Smooth muscle cell (in vitro differentiated cells): ENCODE data around the gene HOXC6. TPM values are rescaled to one million over a fixed set of nuclear protein-coding genes. Genes with fewer than 3 reads are reported as not detected.

Source experiments
- DNase-seq: peaks from one replicate; lab custom pipeline; 2025; ENCODE audit not compliant: unreplicated experiment; lab: John Stamatoyannopoulos, UW
- H2AFZ ChIP-seq: fragments of 200-600 bp; sonication (generic); 2 replicates; pipeline ENCODE4 v1.6.0; 2016; ENCODE audit warnings: antibody characterized with exemption, low read depth, mild to moderate bottlenecking
- H3F3A ChIP-seq: fragments of 200-600 bp; sonication (generic); 2 replicates; pipeline ENCODE4 v1.6.0; 2017; ENCODE audit warnings: antibody characterized with exemption, low read depth
- H3K27ac ChIP-seq: fragments of 200-600 bp; sonication (generic); 2 replicates; pipeline ENCODE4 v1.5.1; 2016; ENCODE audit warnings: low read depth, mild to moderate bottlenecking
- H3K27me3 ChIP-seq: fragments of 200-600 bp; sonication (generic); 2 replicates; pipeline ENCODE4 v1.6.1; 2016; ENCODE audit warnings: low read depth, mild to moderate bottlenecking
- H3K36me3 ChIP-seq: fragments of 200-600 bp; sonication (generic); 2 replicates; pipeline ENCODE4 v1.5.1; 2016; ENCODE audit warnings: low read depth
- H3K4me1 ChIP-seq: fragments of 200-600 bp; sonication (generic); 2 replicates; pipeline ENCODE4 v1.5.1; 2016; ENCODE audit warnings: low read depth
- H3K4me2 ChIP-seq: fragments of 200-600 bp; sonication (generic); 2 replicates; pipeline ENCODE4 v1.6.0; 2016; ENCODE audit warnings: mild to moderate bottlenecking
- H3K4me3 ChIP-seq: fragments of 200-600 bp; sonication (generic); 2 replicates; pipeline ENCODE4 v1.5.1; 2016; ENCODE audit warnings: mild to moderate bottlenecking
- H3K79me2 ChIP-seq: fragments of 200-600 bp; sonication (generic); 2 replicates; pipeline ENCODE4 v1.6.0; 2016; ENCODE audit warnings: low read depth, mild to moderate bottlenecking
- H3K9ac ChIP-seq: fragments of 200-600 bp; sonication (generic); 2 replicates; pipeline ENCODE4 v1.6.0; 2016; ENCODE audit warnings: low read depth
- H3K9me3 ChIP-seq: fragments of 200-600 bp; sonication (generic); replicated peaks from 2 replicates; pipeline ENCODE4 v1.5.1; 2016; ENCODE audit warnings: low read depth
- H4K20me1 ChIP-seq: fragments of 200-600 bp; sonication (generic); 2 replicates; pipeline ENCODE4 v1.6.0; 2016; ENCODE audit warnings: low read depth
- CTCF ChIP-seq: fragments of 200-600 bp; sonication (generic); IDR thresholded peaks from 2 replicates; pipeline ENCODE4 v1.5.1; 2017; ENCODE audit warnings: borderline replicate concordance, mild to moderate bottlenecking, antibody characterized with exemption; ENCODE audit not compliant: insufficient read depth, poor library complexity, severe bottlenecking
- WGBS: methylation state at CpG from one replicate; pipeline ENCODE4 v1.1.7; 2016; ENCODE audit warnings: low lambda C conversion rate; 5-methylcytosine and 5-hydroxymethylcytosine counted together
- polyA plus RNA-seq: library from polyadenylated mRNA; unstranded; fragments of >200 nt; fragmentation: Nextera tagmentation; extraction: Ambion mirVana; gene quantifications from 2 replicates; pipeline ENCODE4 v1.2.1, GENCODE V29; 2016
- total RNA-seq: library from RNA; depleted of rRNA; stranded (reverse); fragments of >200 nt; gene quantifications from 2 replicates; pipeline ENCODE4 v1.2.3, GENCODE V29; 2014

HOXC6 gene
- total and polyA plus RNA-seq, 2 experiments from 2014 or later: 3.1 to 12.3 TPM

GRCh38 chr12:54027442-54027786 is 826 bp upstream of the HOXC6 start:
- Histone ChIP-seq H3K36me3 (no peaks in the 10 kb centered on the region), H4K20me1 (no peaks in the 10 kb centered on the region), H3K9ac (no peak overlapping the region), H3F3A (no peaks in the 10 kb centered on the region), H2AFZ (no peak overlapping the region), H3K27me3 (peaks cover 99% of the 10 kb centered on the region), H3K4me3 (no peak overlapping the region), H3K4me1 (peaks cover 14% of the 10 kb centered on the region), H3K27ac (no peak overlapping the region), H3K9me3 (no peaks in the 10 kb centered on the region), H3K79me2 (peaks cover 30% of the 10 kb centered on the region), H3K4me2 (peak overlapping the region; percentile 94)
- DNase-seq: no peak
- no peak for TF ChIP-seq CTCF
- WGBS: 64% methylated on average over 3 of the region's 3 CpGs

- DNase-seq: no peak
- 17% methylated on average over 48 of the region's 53 CpGs for WGBS
- Histone ChIP-seq H3K4me1 (peaks cover 8% of the 10 kb centered on the region), H3K9ac (peak overlapping the region; percentile 7), H2AFZ (no peak overlapping the region), H3F3A (no peaks in the 10 kb centered on the region), H3K9me3 (no peaks in the 10 kb centered on the region), H3K36me3 (no peaks in the 10 kb centered on the region), H3K79me2 (peaks cover 13% of the 10 kb centered on the region), H3K27ac (peak overlapping the region; percentile 88), H3K4me3 (peak overlapping the region; percentile 52), H3K4me2 (peak overlapping the region; percentile 94), H3K27me3 (peaks cover 99% of the 10 kb centered on the region), H4K20me1 (no peaks in the 10 kb centered on the region)
- TF ChIP-seq CTCF: no peak
Measured at GRCh38 chr12:54029529-54030441, 1.5 kb downstream of the HOXC6 start.

GRCh38 chr12:54030442-54030801 is 2.2 kb downstream of the HOXC6 start:
- Histone ChIP-seq H3K9me3 (no peaks in the 10 kb centered on the region), H3K27me3 (peaks cover 99% of the 10 kb centered on the region), H3K4me1 (peaks cover 8% of the 10 kb centered on the region), H3K27ac (peak overlapping the region; percentile 88), H2AFZ (no peak overlapping the region), H3K4me3 (peak overlapping the region; percentile 52), H3K36me3 (no peaks in the 10 kb centered on the region), H3K9ac (peak overlapping the region; percentile 85), H3F3A (no peaks in the 10 kb centered on the region), H4K20me1 (no peaks in the 10 kb centered on the region), H3K4me2 (peak overlapping the region; percentile 94), H3K79me2 (peaks cover 7% of the 10 kb centered on the region)
- no peak for DNase-seq
- 38% methylated on average over 7 of the region's 7 CpGs for WGBS
- no peak for TF ChIP-seq CTCF

GRCh38 chr12:54030889-54031471 is 2.7 kb downstream of the HOXC6 start:
- Histone ChIP-seq H3K4me1 (peaks cover 8% of the 10 kb centered on the region), H2AFZ (peak overlapping the region; percentile 86), H3K79me2 (peaks cover 7% of the 10 kb centered on the region), H3F3A (no peaks in the 10 kb centered on the region), H3K9me3 (no peaks in the 10 kb centered on the region), H3K36me3 (no peaks in the 10 kb centered on the region), H3K9ac (peak overlapping the region; percentile 85), H3K27ac (peak overlapping the region; percentile 88), H3K4me3 (peak overlapping the region; percentile 52), H3K27me3 (peaks cover 99% of the 10 kb centered on the region), H4K20me1 (no peaks in the 10 kb centered on the region), H3K4me2 (peak overlapping the region; percentile 94)
- DNase-seq: peak; percentile 24
- WGBS: 4% methylated on average over 46 of the region's 46 CpGs
- TF ChIP-seq CTCF: no peak
